Heart left ventricle (tissue), 13 donors: ENCODE data around the gene SRSF11.

Source experiments
- CTCF ChIP-seq, 12 donors: fragments of 200-600 bp; sonication (generic) in 4 of 12; IDR thresholded peaks; one replicate each; pipeline versions ENCODE4 v1.5.0 to v1.8.0; 2018 to 2022; ENCODE audit warnings: antibody characterized with exemption in 12 of 12, mild to moderate bottlenecking in 5 of 12
- POLR2A ChIP-seq, 2 donors: fragments of 450-650 bp; IDR thresholded peaks; one replicate each; pipeline ENCODE4 v1.6.1; 2017; ENCODE audit warnings: antibody characterized with exemption in 2 of 2, mild to moderate bottlenecking in 2 of 2, moderate library complexity in 2 of 2
- donor health status: ischemic (EF 13 %, LVEDD 7.1; RV severe dilation, severe dysfunction).
- donor health status: DM: no; HTN: yes; CAD: no.
- donor health status: DM: no; HTN: no; CAD: no.
- donor health status: ischemic (EF 25% LVEDD 6.9; RV normal size, moderate dysfunction).
- donor health status: ischemic (EF 25% LVEDD 5.7; RV mildly dilated, moderate dysfunction).
- donor health status: ischemic (EF 35%, LVEDD 5.7; RV mildly dilated, moderate dysfunction).
- donor health status: nonischemic (EF 11% LVEDD 7.7; RV severe dilation, severe dysfunction).
- donor health status: DM: yes; HTN: yes; CAD: no.
- donor health status: PGD.
- donor health status: ischemic (EF 29% LVEDD 5.4; RV normal size, mild dysfunction).
- donor health status: nonischemic (EF 23%, LVEDD 6.1; RV moderate dilation, normal function).

- TF ChIP-seq CTCF (IDR thresholded peaks at IDR 0.05), result no peak
- no peak for TF ChIP-seq POLR2A (IDR thresholded peaks at IDR 0.05)
These were observed 27.5 kb downstream of the SRSF11 start for GRCh38 chr1:70248729-70249128.
